GM18499 (cell line): Measurements from ENCODE around the gene OBI1.

Experiments
- ATAC-seq: cut with Tn5 transposase; IDR thresholded peaks from one replicate; pipeline ENCODE4 v1.9.1; 2021; ENCODE audit warnings: moderate number of reproducible peaks; ENCODE audit not compliant: insufficient read depth, unreplicated experiment

OBI1 gene

GRCh38 chr13:78593129-78593528 lies 65.8 kb downstream of the OBI1 start:
- no peak for ATAC-seq

- ATAC-seq = no peak
These were observed 66.4 kb downstream of the OBI1 start for GRCh38 chr13:78592584-78592983.

GRCh38 chr13:78589206-78589605 lies 69.7 kb downstream of the OBI1 start:
- no peak for ATAC-seq

DNA sequence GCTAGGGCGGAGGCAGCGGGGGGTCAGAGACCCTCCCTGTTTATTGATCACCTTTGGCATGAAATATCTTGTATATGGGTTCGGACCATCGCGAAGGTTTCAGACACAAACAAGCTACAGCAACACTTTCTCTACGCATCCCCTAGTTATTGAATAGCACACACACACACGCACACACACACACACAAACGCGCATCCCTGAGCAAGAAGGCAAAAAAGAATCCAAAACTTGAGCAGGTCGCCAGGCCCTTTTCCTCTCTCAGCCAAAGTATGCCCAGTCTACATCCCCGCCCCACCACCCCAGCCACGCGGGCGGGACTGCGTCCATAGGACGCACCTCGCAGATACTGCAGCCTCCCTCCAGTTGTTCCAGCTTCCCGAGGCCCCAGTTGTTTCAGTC lies 71.6 kb downstream of the OBI1 start:
- no peak for ATAC-seq

GRCh38 chr13:78586706-78587105 lies 72.2 kb downstream of the OBI1 start:
- ATAC-seq = no peak

- ATAC-seq = no peak
These were observed 82.7 kb downstream of the OBI1 start for GRCh38 chr13:78576261-78576660.

DNA sequence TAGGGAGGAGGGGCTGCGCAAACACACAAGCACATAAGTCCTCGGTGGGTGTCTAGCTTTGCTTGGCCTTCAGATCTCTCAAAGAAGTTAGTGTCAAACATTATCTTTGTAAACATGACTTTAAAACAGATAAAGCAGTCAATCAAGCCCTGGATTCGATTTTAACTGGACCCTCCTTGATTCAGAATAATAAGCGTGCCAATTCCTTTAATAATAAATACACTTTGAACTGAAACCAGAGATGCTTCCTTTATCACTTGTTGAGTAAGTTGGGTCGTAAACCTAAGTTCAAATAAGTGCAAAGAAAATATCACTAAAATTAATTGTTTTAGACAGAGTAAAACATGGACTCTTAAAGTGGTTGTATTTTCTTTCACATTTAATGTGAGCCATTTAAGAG lies 86.5 kb downstream of the OBI1 start:
- ATAC-seq = no peak

GRCh38 chr13:78569029-78569428 lies 89.9 kb downstream of the OBI1 start:
- no peak for ATAC-seq

GRCh38 chr13:78566631-78567030 lies 92.3 kb downstream of the OBI1 start:
- ATAC-seq = no peak
